Astrocyte (in vitro differentiated cells and primary cell): ENCODE measurements around the gene MARVELD1.

Experiments used
- CTCF ChIP-seq: IDR thresholded peaks from 2 replicates; pipeline ENCODE4 v1.5.1; 2011; ENCODE audit warnings: low read depth, mild to moderate bottlenecking, inconsistent platforms, low read length, moderate library complexity; ENCODE audit not compliant: insufficient read depth
- EZH2 ChIP-seq: IDR thresholded peaks from 2 replicates; pipeline ENCODE4 v1.6.1; 2012; ENCODE audit warnings: mild to moderate bottlenecking, low read length, inconsistent platforms; ENCODE audit not compliant: insufficient read depth

- no peak for TF ChIP-seq CTCF
- no peak for TF ChIP-seq EZH2
Observed at GRCh38 chr10:97729014-97729413, 15.5 kb downstream of the MARVELD1 start.
